ENCODE data around the gene METTL18.

DNA sequence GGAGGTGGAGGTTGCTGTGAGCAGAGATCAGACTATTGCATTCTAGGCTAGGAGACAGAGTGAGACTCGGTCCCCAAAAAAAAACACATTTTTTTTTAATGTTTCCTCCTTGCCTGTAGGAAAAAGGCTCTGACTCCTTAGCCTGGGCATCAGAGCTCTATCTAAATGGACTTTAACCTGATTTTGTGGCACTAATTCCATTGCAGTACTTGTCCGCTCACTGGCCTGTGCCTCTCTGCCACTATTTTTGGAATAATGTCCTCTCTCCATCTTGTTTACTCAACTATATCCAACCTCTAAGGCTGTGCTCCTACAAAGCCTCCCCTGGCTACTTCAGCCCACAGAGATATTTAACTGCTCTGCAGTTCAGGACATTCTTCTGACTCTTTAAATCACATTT, 26.5 kb downstream of the METTL18 start:
- TF ChIP-seq POLR2AphosphoS5 (IDR thresholded peaks at IDR 0.05; ENCODE audit: low read depth, low read length) (no peak), SIN3A (IDR thresholded peaks at IDR 0.05; ENCODE audit: borderline replicate concordance, insufficient read depth, low read depth, low read length) (no peak)
- TF ChIP-seq, protein P1, sequence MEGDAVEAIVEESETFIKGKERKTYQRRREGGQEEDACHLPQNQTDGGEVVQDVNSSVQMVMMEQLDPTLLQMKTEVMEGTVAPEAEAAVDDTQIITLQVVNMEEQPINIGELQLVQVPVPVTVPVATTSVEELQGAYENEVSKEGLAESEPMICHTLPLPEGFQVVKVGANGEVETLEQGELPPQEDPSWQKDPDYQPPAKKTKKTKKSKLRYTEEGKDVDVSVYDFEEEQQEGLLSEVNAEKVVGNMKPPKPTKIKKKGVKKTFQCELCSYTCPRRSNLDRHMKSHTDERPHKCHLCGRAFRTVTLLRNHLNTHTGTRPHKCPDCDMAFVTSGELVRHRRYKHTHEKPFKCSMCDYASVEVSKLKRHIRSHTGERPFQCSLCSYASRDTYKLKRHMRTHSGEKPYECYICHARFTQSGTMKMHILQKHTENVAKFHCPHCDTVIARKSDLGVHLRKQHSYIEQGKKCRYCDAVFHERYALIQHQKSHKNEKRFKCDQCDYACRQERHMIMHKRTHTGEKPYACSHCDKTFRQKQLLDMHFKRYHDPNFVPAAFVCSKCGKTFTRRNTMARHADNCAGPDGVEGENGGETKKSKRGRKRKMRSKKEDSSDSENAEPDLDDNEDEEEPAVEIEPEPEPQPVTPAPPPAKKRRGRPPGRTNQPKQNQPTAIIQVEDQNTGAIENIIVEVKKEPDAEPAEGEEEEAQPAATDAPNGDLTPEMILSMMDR (IDR thresholded peaks at IDR 0.05): no peak

Measured in Panc1 (cell line).